GM21619 (cell line): Measurements from ENCODE around the gene ZNF576.
"Not testable (repeated sequence)": the region's sequence is repeated elsewhere in the genome, so short reads cannot be mapped to it uniquely, and the experiment has no call there.

ENCODE experiments used
- ATAC-seq: cut with Tn5 transposase; IDR thresholded peaks from one replicate; pipeline ENCODE4 v1.9.1; 2021; ENCODE audit not compliant: unreplicated experiment

Gene ZNF576

GRCh38 chr19:43598445-43599240, 2.2 kb downstream of the ZNF576 start:
- ATAC-seq = no peak

GRCh38 chr19:43599635-43600295, 3.4 kb downstream of the ZNF576 start:
- no peak for ATAC-seq

- not testable (repeated sequence) for ATAC-seq
Measured at GRCh38 chr19:43600326-43600725, 3.9 kb downstream of the ZNF576 start.

GRCh38 chr19:43605875-43606568, 9.6 kb downstream of the ZNF576 start:
- ATAC-seq = no peak

GRCh38 chr19:43606569-43607229, 10.3 kb downstream of the ZNF576 start:
- ATAC-seq = no peak

- no peak for ATAC-seq
Measured at GRCh38 chr19:43607238-43608205, 11.1 kb downstream of the ZNF576 start.

GRCh38 chr19:43609872-43610271, 13.5 kb downstream of the ZNF576 start:
- no peak for ATAC-seq

GRCh38 chr19:43610493-43610892, 14.1 kb downstream of the ZNF576 start:
- no peak for ATAC-seq

GRCh38 chr19:43611788-43612187, 15.4 kb downstream of the ZNF576 start, which contains the start of gene SRRM5:
SRRM5 (plus strand) TSS chr19:43612088; CDS start chr19:43612122, 34 bp downstream.
- ATAC-seq = no peak

GRCh38 chr19:43612374-43612773, 16.0 kb downstream of the ZNF576 start:
- no peak for ATAC-seq

GRCh38 chr19:43616306-43616705, 19.9 kb downstream of the ZNF576 start:
- ATAC-seq = no peak

- no peak for ATAC-seq
Measured at GRCh38 chr19:43616954-43617353, 20.6 kb downstream of the ZNF576 start.

- ATAC-seq = peak; percentile 35
Measured at GRCh38 chr19:43618921-43619261, 22.5 kb downstream of the ZNF576 start.

GRCh38 chr19:43619262-43620060, 23.1 kb downstream of the ZNF576 start, which contains the start of gene ZNF428:
ZNF428 (minus strand) TSS chr19:43619629; CDS start chr19:43614304, 5,325 bp downstream.
- ATAC-seq = peak; percentile 69

GRCh38 chr19:43620061-43621001, 23.9 kb downstream of the ZNF576 start:
- peak; percentile 4 for ATAC-seq

- ATAC-seq = no peak
Measured at GRCh38 chr19:43622070-43622469, 25.7 kb downstream of the ZNF576 start.

- no peak for ATAC-seq
Measured at GRCh38 chr19:43622956-43623355, 26.6 kb downstream of the ZNF576 start.
